Endodermal cell (in vitro differentiated cells): ENCODE measurements around the gene MBOAT1. TPM values are rescaled to one million over a fixed set of nuclear protein-coding genes. Genes with fewer than 3 reads are reported as not detected.

Experiments used
- DNase-seq: peaks from one replicate; pipeline ENCODE4 v3.0.0-alpha.2; 2017
- H3K27ac ChIP-seq: 2 replicates; pipeline ENCODE4 v1.5.1; 2013; ENCODE audit warnings: mild to moderate bottlenecking, low read depth, low read length, moderate library complexity
- H3K27me3 ChIP-seq: 2 replicates; pipeline ENCODE4 v1.6.1; 2013; ENCODE audit warnings: mild to moderate bottlenecking, low read length, moderate library complexity; ENCODE audit not compliant: insufficient read depth, control insufficient read depth, poor library complexity, severe bottlenecking
- H3K36me3 ChIP-seq: 2 replicates; pipeline ENCODE4 v1.7.0; 2013; ENCODE audit warnings: mild to moderate bottlenecking, low read length, moderate library complexity; ENCODE audit not compliant: control insufficient read depth, insufficient read depth
- H3K4me1 ChIP-seq: one replicate; pipeline ENCODE4 v1.7.0; 2013; ENCODE audit warnings: low read length; ENCODE audit not compliant: control insufficient read depth, insufficient read depth
- H3K4me3 ChIP-seq: 2 replicates; pipeline ENCODE4 v1.5.1; 2013; ENCODE audit warnings: mild to moderate bottlenecking, low read length, moderate library complexity
- H3K9ac ChIP-seq: 2 replicates; pipeline ENCODE4 v1.6.1; 2013; ENCODE audit warnings: mild to moderate bottlenecking, low read length, moderate library complexity; ENCODE audit not compliant: poor library complexity, severe bottlenecking; ENCODE audit errors: extremely low read depth
- H3K9me3 ChIP-seq: 2 replicates; pipeline ENCODE4 v1.6.1; 2013; ENCODE audit warnings: mild to moderate bottlenecking, low read length, moderate library complexity; ENCODE audit not compliant: control insufficient read depth
- H3K27ac Mint-ChIP-seq: 2 replicates; pipeline ENCODE4 v1.8.0; 2020; ENCODE audit warnings: mixed read lengths
- H3K27me3 Mint-ChIP-seq: 2 replicates; pipeline ENCODE4 v1.8.0; 2021; ENCODE audit warnings: mild to moderate bottlenecking, mixed read lengths; ENCODE audit not compliant: insufficient read depth
- H3K36me3 Mint-ChIP-seq: 2 replicates; pipeline ENCODE4 v1.8.0; 2020; ENCODE audit warnings: low read depth, mixed read lengths
- H3K4me1 Mint-ChIP-seq: 2 replicates; pipeline ENCODE4 v1.8.0; 2020; ENCODE audit warnings: mixed read lengths
- H3K4me3 Mint-ChIP-seq: 2 replicates; pipeline ENCODE4 v1.8.0; 2020; ENCODE audit warnings: mild to moderate bottlenecking, moderate library complexity, mixed read lengths
- H3K9me3 Mint-ChIP-seq: 2 replicates; pipeline ENCODE4 v1.8.0; 2020; ENCODE audit warnings: mild to moderate bottlenecking, mixed read lengths
- WGBS, 2 experiments: methylation state at CpG; one replicate each; pipeline versions ENCODE4 v1.1.5 to v1.1.7; 2013; ENCODE audit warnings: missing lambda C conversion rate in 2 of 2, mixed read lengths in 1 of 2; ENCODE audit not compliant: insufficient coverage in 1 of 2, insufficient read length in 1 of 2; 5-methylcytosine and 5-hydroxymethylcytosine counted together
- total RNA-seq, 2 donors: library from RNA; stranded (reverse); fragmentation: NEBNext Ultra II Directional in 1 of 2; extraction: Animal tissue kit (Norgen Biotek cat#: 25700) in 1 of 2; gene quantifications; 2 replicates in 1 of 2; 3 replicates in 1 of 2; pipeline ENCODE4 v1.2.1, GENCODE V29; 2021
- TF ChIP-seq, protein P1 (sequence below): fragments of 200-600 bp; sonication (generic); conservative IDR thresholded peaks from 2 replicates; pipeline ENCODE4 v1.5.0; 2021; ENCODE audit warnings: antibody characterized with exemption, mild to moderate bottlenecking

Gene MBOAT1
- total RNA-seq, 2 donors from 2014 or later = 7.7 to 9.4 TPM

DNA sequence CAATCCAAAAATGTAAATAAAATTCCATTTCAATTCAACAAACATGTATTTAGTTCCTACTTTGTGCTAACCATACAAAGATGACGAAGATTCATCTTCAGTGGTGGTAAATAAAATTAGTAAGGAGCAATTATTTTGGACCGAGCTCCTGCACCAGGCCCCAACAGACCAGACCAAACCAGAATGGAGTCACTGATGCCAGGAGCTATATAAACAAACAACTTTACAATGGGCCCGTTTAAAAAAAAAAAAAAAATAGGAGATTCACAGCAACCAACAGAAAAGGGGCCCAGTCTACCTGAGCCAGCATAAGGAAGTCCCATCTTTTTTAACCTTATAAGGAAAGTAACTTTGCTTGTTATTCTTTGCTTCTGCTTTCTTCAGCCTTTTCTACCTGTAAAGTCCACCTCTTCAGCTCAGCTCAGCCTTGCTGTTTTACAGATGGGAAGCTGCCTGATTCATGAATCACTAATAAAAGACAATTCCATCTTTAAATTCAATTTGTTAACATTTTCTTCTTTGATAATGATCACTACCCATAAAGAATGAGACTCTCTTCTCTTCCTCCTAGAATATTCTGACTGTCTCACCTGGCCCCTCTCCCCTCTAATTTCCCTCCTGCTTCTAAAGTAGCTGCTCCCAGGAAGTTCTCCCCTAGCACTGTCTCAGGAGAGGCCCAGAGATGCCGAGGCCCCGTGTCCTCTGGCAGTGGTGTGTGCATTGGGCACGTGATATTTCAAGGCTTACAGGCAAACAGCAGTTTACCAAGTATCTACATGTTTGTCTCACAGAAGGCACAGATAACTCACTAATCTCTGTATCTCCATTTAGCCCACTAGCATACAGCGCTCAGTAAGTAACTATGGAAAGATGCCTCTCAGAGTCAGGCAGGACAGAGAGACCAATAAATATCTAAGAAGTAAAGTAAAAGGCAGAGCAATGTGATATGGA is 8.4 kb downstream of the MBOAT1 start:
- H3K27me3 Mint-ChIP-seq = no peaks in the 10 kb centered on the region
- Histone ChIP-seq H3K4me1 (peaks cover 4% of the 10 kb centered on the region), H3K27ac (no peak overlapping the region), H3K27me3 (no peaks in the 10 kb centered on the region), H3K9ac (no peak overlapping the region), H3K9me3 (no peaks in the 10 kb centered on the region), H3K4me3 (no peak overlapping the region), H3K36me3 (no peaks in the 10 kb centered on the region)
- DNase-seq = no peak
- 85 to 86% methylated on average over 1 to 7 of the region's 7 CpGs for WGBS, 2 experiments
- H3K4me1 Mint-ChIP-seq = peaks cover 11% of the 10 kb centered on the region
- H3K9me3 Mint-ChIP-seq = no peaks in the 10 kb centered on the region
- peak overlapping the region; percentile 59 for H3K27ac Mint-ChIP-seq
- no peak overlapping the region for H3K4me3 Mint-ChIP-seq
- H3K36me3 Mint-ChIP-seq = no peaks in the 10 kb centered on the region
- TF ChIP-seq, protein P1, sequence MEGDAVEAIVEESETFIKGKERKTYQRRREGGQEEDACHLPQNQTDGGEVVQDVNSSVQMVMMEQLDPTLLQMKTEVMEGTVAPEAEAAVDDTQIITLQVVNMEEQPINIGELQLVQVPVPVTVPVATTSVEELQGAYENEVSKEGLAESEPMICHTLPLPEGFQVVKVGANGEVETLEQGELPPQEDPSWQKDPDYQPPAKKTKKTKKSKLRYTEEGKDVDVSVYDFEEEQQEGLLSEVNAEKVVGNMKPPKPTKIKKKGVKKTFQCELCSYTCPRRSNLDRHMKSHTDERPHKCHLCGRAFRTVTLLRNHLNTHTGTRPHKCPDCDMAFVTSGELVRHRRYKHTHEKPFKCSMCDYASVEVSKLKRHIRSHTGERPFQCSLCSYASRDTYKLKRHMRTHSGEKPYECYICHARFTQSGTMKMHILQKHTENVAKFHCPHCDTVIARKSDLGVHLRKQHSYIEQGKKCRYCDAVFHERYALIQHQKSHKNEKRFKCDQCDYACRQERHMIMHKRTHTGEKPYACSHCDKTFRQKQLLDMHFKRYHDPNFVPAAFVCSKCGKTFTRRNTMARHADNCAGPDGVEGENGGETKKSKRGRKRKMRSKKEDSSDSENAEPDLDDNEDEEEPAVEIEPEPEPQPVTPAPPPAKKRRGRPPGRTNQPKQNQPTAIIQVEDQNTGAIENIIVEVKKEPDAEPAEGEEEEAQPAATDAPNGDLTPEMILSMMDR = no peak

DNA sequence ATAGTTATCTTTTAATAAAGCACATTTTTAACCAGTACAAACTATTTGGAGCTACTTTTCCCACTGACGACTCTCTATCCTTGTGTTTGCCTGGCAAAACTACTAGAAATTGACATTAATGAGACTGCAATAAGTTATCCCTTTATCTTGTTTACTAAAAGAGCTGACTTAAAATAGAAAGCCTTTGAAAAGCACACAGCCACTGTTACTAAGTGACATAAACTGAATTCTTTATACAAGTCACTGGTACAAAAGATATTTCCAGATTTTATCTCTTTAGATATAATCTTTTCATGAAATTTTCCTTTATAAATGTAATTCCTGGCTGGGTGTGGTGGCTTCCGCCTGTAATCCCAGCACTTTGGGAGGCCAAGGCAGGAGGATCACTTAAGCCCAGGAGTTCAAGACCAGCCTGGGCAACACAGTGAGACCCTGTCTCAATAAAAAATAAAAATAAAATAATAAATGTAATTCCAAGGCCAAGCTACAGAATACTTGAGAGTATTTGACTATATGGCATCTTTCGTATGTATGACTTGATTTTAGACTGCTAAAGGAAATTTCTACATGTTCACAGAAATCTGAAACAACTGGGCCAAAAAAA is 9.5 kb downstream of the MBOAT1 start:
- no peaks in the 10 kb centered on the region for H3K9me3 Mint-ChIP-seq
- H3K4me3 Mint-ChIP-seq = no peak overlapping the region
- DNase-seq = no peak
- Histone ChIP-seq H3K36me3 (no peaks in the 10 kb centered on the region), H3K9ac (no peak overlapping the region), H3K27me3 (no peaks in the 10 kb centered on the region), H3K4me3 (no peak overlapping the region), H3K9me3 (no peaks in the 10 kb centered on the region), H3K27ac (no peak overlapping the region), H3K4me1 (peaks cover 4% of the 10 kb centered on the region)
- H3K27ac Mint-ChIP-seq = no peak overlapping the region
- no peaks in the 10 kb centered on the region for H3K36me3 Mint-ChIP-seq
- no peaks in the 10 kb centered on the region for H3K27me3 Mint-ChIP-seq
- TF ChIP-seq, protein P1 = no peak
- 94 to 100% methylated on average over 1 to 3 of the region's 3 CpGs for WGBS, 2 experiments
- H3K4me1 Mint-ChIP-seq = peaks cover 11% of the 10 kb centered on the region

DNA sequence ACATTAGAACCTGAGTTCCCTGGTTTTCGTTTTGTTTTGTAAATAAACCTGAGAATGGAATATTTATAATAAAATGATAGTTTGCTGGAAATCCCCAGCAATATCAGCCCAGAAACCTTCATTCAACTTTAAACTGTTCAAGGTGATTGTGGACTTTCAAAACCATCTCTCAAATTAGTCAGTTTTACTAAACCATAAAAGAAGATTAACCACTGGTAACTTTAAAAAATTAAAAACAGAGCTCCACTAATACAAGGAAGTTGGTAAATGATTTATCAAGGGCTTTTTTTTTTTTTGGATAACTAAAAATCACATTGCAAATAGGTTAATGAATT is 10.0 kb downstream of the MBOAT1 start:
- no peak for DNase-seq
- no CpG with 5 or more reads among the region's 1 CpG for WGBS, 2 experiments
- TF ChIP-seq, protein P1 = no peak
- Histone ChIP-seq H3K9ac (no peak overlapping the region), H3K9me3 (no peaks in the 10 kb centered on the region), H3K4me1 (peaks cover 7% of the 10 kb centered on the region), H3K4me3 (no peak overlapping the region), H3K27ac (no peak overlapping the region), H3K27me3 (no peaks in the 10 kb centered on the region), H3K36me3 (no peaks in the 10 kb centered on the region)
- H3K4me1 Mint-ChIP-seq = peaks cover 14% of the 10 kb centered on the region
- H3K4me3 Mint-ChIP-seq = no peak overlapping the region
- H3K36me3 Mint-ChIP-seq = no peaks in the 10 kb centered on the region
- H3K27me3 Mint-ChIP-seq = no peaks in the 10 kb centered on the region
- no peaks in the 10 kb centered on the region for H3K9me3 Mint-ChIP-seq
- H3K27ac Mint-ChIP-seq = no peak overlapping the region
